Smooth muscle cell of bladder (primary cell): Measurements from ENCODE around the gene FAM222B. TPM values are rescaled to one million over a fixed set of nuclear protein-coding genes. Genes with fewer than 3 reads are reported as not detected.

Experiments
- total RNA-seq: library from RNA; depleted of rRNA; stranded (reverse); fragments of >200 nt; gene quantifications from 2 replicates; pipeline ENCODE4 v1.2.3, GENCODE V29; 2014

FAM222B gene, protein sequence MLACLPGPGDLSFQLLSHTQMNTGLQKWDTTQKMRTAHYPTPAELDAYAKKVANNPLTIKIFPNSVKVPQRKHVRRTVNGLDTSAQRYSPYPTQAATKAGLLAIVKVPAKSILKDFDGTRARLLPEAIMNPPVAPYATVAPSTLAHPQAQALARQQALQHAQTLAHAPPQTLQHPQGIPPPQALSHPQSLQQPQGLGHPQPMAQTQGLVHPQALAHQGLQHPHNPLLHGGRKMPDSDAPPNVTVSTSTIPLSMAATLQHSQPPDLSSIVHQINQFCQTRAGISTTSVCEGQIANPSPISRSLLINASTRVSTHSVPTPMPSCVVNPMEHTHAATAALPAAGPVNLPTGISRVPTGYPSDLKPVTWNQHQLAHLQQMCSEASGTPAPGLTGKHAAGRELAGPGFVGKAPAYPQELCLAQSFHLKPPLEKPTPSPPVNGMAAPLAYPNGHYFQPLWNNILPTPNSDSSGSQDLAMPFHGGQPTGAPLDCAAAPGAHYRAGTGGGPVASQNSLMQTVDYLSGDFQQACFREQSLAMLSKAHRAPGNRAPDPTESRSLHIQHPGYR
- 1.4 and 3.0 TPM in 2 replicates for total RNA-seq

DNA sequence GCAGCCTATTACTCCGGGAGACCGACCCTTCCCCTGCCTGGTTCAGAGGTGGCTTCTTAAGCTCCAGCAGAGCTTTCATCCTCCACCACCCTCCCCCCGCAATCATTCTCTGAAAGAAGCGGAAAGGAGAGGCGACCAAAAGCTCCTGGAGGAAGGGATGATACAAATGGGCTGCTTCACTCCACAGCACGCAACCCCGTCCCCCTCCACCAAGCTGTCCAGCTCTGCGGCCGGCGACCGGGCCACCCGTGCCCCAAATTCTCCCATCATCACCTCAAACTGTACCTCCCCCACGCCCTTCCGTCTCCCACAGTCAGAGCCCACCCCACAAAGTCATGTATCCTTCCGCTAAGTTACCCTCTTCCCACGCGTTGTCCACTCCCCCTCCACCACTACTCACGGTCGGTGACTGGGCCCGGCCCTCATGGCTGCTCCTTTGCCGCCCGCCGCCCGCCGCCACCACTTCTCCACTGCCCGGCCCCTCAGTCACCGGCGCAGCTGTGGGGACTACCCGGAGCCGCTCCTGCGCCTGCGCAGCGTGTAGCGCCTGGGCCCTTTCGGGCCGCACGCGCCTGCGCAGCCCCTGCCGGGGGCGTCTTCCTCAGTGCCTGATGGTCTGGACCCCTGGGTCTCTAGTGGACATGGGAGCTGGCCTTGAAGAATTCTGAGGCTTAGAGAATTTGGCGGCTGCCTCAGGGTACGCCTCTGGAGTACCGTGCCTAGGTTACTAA is at the start of gene FAM222B:
Gene FAM222B, minus strand, starts transcription at position 509 of the 731 bp plus-strand sequence. CDS start 76,123 bp downstream, outside the sequence.

DNA sequence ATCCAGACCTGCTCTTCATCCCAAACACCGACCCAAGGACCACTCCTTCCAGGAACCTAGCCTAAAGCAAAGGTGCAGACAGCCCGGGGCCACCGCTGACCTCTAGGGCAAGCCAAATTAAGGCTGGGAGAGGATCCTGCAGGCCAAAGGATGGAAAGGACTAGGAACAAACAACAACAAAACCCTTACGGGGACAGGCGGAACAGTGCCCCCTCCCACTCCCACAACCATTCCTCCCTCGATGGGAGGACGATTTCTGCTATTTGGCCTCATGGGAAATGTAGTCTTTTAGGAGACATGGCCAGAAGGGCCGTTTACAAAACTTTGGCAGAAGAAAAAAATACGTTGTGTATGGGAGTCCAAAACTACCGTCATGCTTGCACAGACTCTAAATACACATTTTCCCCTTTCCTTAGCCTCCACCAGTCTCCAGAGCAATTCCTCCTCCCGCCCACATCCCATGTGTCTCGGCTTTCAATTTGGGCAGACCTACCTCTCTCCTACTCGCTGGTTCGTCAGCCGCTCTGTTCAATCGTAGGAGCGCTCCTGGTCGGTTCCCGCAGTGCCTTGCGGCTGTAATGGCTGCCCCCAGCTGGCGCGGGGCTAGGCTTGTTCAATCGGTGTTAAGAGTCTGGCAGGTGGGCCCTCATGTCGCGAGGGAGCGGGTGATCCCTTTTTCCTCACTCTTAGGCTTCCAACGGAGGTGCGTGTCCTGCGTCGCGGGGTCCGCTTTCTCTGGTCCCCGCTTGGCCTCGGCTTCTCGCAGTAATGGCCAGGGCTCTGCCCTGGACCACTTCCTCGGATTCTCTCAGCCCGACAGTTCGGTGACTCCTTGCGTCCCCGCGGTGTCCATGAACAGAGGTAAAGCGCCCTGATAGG is 12.1 kb upstream of the FAM222B start, which contains the start of gene ERAL1:
Gene ERAL1, plus strand, starts transcription at position 560 of the 879 bp plus-strand sequence. Its CDS starts 19 bp downstream, at position 579.

DNA sequence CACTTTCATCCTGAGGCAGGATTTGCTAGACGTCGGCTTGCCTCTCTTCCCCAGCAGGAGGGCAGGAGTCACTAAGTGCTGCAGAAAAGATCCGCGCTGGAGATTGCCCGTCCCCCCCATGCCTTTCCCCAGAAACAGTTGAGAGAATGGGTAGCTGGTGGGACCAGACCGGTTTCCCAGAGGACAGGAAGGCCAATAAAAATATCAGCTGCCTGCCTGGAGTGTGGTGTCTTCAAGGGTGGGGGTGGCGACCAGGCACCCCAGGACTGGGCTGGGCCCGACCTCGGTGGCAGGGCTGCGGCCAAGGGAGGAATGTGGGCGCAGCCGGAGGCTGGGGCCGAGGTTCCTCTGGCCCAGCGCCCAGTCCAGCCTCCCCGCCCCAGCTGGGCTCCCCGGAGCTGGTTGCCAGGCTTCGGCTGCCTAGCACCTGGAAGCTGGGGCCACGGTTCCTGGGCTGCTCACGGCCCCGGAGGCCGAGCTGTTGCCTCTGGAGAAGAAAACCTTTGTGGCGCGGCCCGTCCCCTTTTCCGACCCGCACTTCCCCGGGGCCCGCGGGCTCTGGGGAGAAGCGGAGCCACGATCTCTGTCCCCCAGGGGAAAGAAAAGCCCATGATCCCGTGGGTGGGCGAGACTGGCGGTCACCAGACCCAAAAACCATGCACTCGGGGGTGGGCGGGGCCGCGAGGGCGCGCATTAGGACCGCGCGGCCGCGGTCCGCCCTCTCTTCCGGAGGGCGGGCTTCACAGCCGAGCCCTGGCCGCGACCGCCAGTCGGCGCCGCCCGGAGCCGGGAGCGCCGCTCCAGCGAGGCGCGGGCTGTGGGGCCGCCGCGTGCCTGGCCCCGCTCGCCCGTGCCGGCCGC is 99.1 kb downstream of the FAM222B start, which contains the start of gene TRAF4:
Gene TRAF4, plus strand, starts transcription at position 769 of the 861 bp plus-strand sequence. CDS start 102 bp downstream, outside the sequence.

DNA sequence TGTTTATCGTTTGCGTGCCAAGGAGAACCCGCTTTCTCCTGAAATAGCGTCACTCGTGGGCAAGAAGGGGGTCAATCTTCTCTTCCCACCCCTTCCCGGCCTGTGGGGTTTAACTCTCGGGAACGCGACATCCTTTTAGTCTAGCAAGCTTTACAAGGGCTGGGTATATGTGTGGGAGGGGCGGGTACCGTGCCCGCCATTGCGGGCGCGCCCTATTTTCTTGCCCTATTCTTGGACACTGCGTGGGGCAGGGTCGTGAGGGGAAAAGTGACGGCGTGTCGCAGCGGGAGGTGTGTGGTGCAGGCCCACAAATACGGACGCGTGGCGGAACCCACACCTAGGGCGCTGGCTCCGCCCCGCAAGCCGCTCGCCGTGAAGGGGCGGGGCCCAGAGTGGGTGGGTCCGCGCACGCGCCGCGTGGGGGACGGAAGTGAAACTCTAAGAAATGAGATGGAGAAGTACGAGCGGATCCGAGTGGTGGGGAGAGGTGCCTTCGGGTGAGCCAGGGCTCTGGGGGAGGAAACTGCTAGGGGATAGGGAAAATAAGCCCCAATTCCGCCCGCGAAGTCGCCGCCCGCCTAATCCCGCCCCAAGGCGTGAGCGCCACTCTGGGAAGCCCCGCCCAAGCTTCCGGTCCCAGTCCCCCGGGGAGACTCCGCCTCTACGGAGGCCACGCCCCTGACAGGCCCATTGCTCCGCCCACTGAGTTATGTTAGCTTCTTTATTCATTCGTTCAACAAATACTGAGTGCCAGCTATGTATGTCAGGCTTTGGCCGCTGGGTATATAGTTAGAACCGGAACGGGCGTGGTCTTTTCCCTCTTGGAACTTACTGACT is 114.0 kb downstream of the FAM222B start, which contains the start of gene NEK8:
Gene NEK8, plus strand, starts transcription at position 425 of the 837 bp plus-strand sequence. Its CDS starts 26 bp downstream, at position 451.

DNA sequence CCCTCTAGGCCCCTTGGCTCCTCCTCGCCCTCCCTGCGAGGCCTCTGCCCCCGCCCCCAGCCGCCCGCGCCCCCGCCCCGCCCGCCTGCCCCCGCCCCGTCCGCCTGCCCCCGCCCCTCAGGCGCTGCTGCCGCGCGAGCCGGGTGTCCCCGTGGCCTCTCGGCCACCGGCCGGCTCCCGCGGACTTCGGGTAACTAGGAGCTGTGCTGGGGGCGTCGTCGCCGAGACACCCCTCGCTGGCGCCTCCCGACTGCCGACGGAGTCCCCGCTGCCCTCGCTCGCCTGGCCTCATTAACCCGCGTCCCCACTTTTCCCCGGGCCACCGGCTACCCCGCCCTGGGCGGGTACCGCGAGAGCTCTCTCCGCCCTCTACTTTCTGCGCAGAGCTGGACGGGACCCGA is 116.4 kb downstream of the FAM222B start, which contains the start of gene TLCD1:
Gene TLCD1, minus strand, starts transcription at position 8 of the 401 bp plus-strand sequence. CDS start 136 bp downstream, outside the sequence.

DNA sequence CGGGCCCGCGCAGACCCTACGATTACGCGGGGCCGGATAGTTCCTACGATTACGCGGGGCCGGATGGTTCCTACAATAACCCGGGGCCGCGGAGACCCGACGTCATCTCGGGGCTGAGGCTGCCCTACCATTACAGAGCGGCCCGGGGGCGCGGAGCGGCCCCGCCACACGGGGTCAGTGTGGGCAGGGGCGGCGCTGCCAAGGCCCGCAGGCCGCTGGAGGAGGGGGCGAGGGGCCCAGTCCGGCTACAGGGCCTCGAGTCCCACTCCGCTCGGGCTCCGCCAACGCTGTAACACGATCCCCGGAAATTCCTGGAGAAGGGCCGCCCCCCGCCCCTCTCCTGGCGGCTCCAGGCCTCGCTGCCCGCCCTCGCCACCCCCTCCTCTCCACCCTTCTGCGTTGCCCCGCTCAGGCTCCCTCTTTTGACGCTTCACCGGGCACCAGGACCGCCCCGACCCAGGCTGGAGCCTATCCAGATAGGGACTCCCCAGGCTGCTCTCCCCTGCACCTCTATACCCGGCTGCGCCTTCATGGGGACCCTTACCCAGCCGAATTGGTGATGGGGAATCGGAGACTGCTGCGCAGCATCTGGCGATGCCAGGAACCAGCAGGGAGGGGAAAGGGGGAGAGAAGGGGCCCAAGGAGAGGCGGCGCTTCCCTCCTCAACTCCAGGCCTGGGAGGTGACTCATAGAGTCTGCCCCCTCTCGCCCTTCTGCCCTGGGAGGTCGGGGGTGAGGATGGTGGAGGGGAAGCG is 124.8 kb downstream of the FAM222B start, which contains the start of gene RAB34:
Gene RAB34, minus strand, starts transcription at position 291 of the 755 bp plus-strand sequence. CDS start 602 bp downstream, outside the sequence.

DNA sequence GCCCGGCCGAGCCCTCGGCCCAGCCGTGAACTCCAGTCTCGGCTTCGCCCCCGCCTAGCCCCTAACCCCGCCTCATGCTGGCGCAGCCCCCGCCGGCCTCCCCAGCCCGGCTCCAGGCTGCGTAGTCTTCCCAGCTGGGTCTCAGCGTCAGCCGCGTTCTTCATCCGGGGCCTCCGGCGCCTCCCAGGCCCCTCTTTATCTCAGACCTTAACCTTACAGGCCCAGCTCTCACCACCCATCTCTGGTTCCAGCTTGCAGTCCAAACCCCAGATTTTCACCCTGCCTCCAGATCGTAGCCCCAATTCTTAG is 130.9 kb downstream of the FAM222B start, which contains the start of gene PROCA1:
Gene PROCA1, minus strand, starts transcription at position 166 of the 309 bp plus-strand sequence. CDS start 228 bp downstream, outside the sequence.

Other genes starting within 250 kb of the FAM222B start
- gene SPAG5, start 243.8 kb downstream of the FAM222B start, total RNA-seq, result 4.7 and 5.4 TPM in 2 replicates
- gene RSKR, start 228.6 kb downstream of the FAM222B start, total RNA-seq, result 4.4 and 4.6 TPM in 2 replicates
- gene BLTP2, start 197.6 kb downstream of the FAM222B start, total RNA-seq, result 123 and 171 TPM in 2 replicates
- gene SDF2, start 180.9 kb downstream of the FAM222B start, total RNA-seq, result 65.4 and 81.8 TPM in 2 replicates
- gene SUPT6H, start 180.6 kb downstream of the FAM222B start, total RNA-seq, result 42.8 and 52.9 TPM in 2 replicates
- 1.0 and 1.1 TPM in 2 replicates for gene PROCA1, start 130.9 kb downstream of the FAM222B start, total RNA-seq
- gene RAB34, start 124.9 kb downstream of the FAM222B start, total RNA-seq, result 190 and 212 TPM in 2 replicates
- gene RPL23A, start 122.8 kb downstream of the FAM222B start, total RNA-seq, result 979 and 1,044 TPM in 2 replicates
- gene TLCD1, start 116.6 kb downstream of the FAM222B start, total RNA-seq, result 4.3 and 7.5 TPM in 2 replicates
- 3.0 and 3.8 TPM in 2 replicates for gene NEK8, start 114.0 kb downstream of the FAM222B start, total RNA-seq
- 16.2 and 24.2 TPM in 2 replicates for gene TRAF4, start 98.8 kb downstream of the FAM222B start, total RNA-seq
- 12.7 and 15.6 TPM in 2 replicates for gene ERAL1, start 12.2 kb upstream of the FAM222B start, total RNA-seq
- gene FLOT2, start 54.9 kb upstream of the FAM222B start, total RNA-seq, result 34.3 and 39.2 TPM in 2 replicates
- gene DHRS13, start 60.3 kb upstream of the FAM222B start, total RNA-seq, result 2.4 and 6.7 TPM in 2 replicates
- gene PHF12, start 108.7 kb upstream of the FAM222B start, total RNA-seq, result 11.5 and 11.7 TPM in 2 replicates
- not detected in 2 replicates for gene SEZ6, start 163.2 kb upstream of the FAM222B start, total RNA-seq
- gene PIPOX, start 200.4 kb upstream of the FAM222B start, total RNA-seq, result 2.6 and 2.7 TPM in 2 replicates